ENCODE measurements around the gene MBP.

GRCh38 chr18:77086034-77086433 lies 46.5 kb downstream of the MBP start:
- TF ChIP-seq CTCF (conservative IDR thresholded peaks at IDR 0.05; ENCODE audit: low read depth in 2 of 2), result no peak
- TF ChIP-seq EZH2 (IDR thresholded peaks at IDR 0.05; ENCODE audit: low read depth, unreplicated experiment), result no peak
- TF ChIP-seq POLR2AphosphoS5 (IDR thresholded peaks at IDR 0.05; ENCODE audit: low read depth), result no peak
- no peak for TF ChIP-seq REST (IDR thresholded peaks at IDR 0.05; ENCODE audit: unreplicated experiment)
- TF ChIP-seq JUNB (IDR thresholded peaks at IDR 0.05; ENCODE audit: unreplicated experiment), result no peak
- no peak for TF ChIP-seq STAT1 (IDR thresholded peaks at IDR 0.05; ENCODE audit: unreplicated experiment)
- no peak for TF ChIP-seq EZH2phosphoT487 (IDR thresholded peaks at IDR 0.05; ENCODE audit: unreplicated experiment)
- no peak for TF ChIP-seq CREB1 (CRISPR knock-in tag; IDR thresholded peaks at IDR 0.05; ENCODE audit: low read depth)
- no peak for TF ChIP-seq ETS1 (IDR thresholded peaks at IDR 0.05)

Measured in GM23338 (cell line).